Activated CD4-positive, alpha-beta T cell treated with anti-CD3 and anti-CD28 coated beads, Interleukin-2, Interleukin-6, amounts not matched to agents 100 ng/mL and 50 ng/mL, durations not matched to agents 16 hours and 8 hours (primary cell): Measurements from ENCODE around the gene CCDC197.
A peak's percentile ranks its signal among the peaks of the same experiment; 100 is the strongest.

Experiments used
- DNase-seq: peaks from one replicate; pipeline ENCODE4 v3.0.0-alpha.2; 2020

CCDC197 gene

DNA sequence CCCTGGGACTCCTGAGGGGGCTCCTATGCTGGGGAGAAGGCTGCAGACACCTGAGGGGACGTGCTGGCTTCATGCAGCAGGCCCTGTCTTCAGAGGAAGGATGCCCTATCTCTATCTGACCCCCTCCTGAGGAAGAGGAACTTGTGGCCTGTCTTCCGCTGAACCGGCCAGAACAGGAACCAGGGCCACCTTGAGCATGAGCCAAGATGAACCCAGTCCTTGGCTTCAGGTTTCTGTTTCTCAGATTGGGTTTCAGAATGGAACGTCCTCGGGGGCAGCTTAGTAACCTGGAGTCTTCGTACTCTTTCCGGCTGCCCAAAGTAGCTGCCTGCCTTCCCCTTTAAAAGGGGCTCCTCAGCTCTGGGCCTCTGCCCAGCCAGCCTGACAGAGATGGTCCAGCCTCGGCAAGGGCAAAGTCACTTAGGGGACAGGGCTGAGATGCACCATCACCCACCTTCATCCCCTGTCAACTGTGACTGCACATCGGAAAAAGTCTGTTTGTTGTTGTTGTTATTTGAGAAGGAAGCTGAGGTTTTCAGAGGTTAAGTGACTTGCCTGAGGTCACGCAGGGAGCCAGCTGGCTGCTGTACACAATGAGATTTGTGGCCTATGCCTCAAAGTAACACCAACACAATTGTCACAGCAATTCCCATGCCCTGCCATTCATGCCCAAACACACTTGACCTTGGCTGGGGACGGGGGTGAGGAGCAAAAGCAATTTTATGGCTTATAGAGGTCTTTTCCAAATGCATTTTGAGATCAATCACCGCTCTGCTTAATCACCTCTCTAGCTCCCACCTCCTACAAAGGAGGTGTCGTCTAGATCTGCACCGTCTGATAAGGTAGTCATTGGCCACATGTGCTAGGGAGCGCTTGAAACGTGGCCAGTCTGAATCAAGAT is 34.1 kb upstream of the CCDC197 start:
- DNase-seq = peak; percentile 86

- DNase-seq = no peak
Measured at GRCh38 chr14:93963692-93964091, 33.4 kb upstream of the CCDC197 start.

DNA sequence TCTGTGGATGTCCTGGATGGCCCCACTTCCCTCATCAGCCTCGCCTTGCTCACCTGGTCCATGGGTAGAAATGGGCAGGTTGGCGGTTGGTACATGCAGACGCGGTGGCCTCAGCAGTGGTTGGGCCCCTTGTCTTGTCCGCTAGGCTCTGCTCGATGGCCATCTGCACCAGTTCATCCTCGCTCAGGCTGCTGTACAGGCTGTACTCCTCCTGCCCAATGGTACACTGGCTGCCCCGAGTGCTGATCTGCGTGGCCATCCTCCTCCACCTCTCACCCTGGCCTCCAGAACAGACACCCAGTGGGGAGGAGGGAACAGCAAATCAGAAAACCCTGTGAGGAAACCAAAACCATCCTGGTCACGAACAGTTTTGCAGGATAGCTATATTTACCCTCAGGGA is 32.8 kb upstream of the CCDC197 start:
- DNase-seq = no peak

DNA sequence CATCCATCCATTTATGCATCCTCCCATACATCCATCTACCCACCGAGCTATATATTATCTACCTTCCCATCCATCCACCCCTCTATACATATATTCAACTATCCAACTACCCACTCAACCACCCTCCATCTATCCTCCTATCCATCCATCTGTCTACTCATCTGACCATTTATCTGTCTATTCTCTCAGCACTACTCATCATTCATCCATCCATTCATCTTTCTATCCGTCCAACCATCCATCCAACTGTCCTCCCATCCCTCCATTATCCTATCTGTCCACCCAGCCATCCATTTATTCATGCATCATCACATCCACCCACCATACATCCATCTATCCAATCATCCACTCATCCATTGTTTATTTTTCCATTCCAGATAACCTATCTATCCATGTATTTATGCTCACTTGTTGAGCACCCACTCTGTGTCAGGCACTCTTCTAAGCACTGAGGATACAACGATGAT is 32.2 kb upstream of the CCDC197 start:
- no peak for DNase-seq

DNA sequence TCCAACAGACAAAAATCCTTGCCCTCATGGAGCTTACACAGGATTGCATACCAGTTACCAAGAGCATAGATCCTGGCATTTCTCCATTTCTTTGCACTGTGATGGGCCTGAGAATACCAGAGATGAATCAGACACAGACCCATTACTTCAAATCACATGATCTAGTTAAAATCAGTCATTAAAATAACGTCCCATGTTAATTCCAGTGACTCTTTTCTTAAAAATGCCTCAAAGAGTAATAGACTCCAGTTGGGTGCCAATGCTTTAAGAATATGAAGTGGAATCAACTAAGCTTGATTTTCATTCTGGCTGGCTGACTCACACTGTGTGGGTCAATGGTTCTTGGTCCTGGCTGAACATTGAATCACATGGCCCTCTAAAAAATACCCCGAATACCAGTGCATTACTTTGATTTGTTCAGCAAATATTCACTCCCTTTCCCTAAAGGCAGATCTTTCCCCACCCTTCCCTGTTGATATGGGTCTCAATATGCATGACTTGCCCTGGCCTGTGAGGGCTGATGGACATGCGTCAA is 31.7 kb upstream of the CCDC197 start:
- DNase-seq = no peak

DNA sequence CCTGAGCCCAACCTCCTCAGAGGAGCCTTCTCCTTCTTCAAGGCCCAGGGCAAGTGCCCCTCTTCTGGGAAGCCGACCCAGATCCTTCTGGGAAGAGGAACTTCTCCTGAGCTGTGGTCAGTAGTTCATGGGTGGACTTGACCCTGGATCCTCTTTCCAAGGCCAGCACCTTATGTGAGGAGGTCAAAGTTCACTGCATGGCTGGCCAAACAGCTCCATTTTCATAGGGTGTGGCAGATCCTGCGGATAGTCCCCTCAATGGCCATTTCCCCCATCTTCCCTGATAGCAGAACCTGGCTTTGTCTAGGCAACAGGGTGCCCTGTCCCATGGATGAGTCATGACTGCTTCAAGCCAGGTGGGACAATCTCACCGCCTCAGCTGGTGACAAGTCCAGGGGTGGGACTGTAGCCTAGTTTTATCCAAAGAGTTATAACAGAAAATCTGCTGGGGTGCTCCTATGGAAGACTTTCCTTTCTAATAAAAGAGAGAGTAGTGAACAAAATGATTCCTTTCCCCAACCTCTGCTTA is 31.1 kb upstream of the CCDC197 start:
- DNase-seq = no peak

DNA sequence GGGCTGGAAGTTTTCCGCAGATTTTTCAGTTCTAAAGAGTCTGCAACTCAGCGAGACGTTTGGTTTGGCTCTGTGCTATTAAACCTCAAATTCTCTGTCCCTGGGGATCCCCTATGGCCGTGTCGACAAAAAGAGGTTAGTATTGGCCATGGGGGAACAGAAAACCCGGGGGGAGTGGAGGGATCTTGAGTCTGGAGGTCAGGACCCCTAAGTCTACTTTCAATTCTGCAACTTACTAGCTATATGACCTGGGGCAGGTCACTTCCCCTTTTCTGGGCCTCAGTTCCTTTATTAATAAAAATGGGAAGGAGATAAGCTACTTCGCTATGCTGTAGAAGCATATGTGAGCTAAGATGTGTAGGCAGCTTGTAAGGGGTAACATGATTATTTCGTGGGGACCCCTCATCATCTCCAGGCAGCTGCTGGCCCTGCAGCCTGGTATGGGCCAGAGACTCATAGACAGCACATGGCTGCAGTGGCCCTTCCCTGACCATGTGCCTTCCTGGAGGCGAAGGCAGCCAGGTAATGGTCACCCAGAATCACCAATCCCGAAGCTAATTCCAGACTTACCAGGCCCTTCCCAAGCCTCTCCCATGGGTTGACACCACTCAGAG is 29.4 kb upstream of the CCDC197 start:
- DNase-seq = no peak

DNA sequence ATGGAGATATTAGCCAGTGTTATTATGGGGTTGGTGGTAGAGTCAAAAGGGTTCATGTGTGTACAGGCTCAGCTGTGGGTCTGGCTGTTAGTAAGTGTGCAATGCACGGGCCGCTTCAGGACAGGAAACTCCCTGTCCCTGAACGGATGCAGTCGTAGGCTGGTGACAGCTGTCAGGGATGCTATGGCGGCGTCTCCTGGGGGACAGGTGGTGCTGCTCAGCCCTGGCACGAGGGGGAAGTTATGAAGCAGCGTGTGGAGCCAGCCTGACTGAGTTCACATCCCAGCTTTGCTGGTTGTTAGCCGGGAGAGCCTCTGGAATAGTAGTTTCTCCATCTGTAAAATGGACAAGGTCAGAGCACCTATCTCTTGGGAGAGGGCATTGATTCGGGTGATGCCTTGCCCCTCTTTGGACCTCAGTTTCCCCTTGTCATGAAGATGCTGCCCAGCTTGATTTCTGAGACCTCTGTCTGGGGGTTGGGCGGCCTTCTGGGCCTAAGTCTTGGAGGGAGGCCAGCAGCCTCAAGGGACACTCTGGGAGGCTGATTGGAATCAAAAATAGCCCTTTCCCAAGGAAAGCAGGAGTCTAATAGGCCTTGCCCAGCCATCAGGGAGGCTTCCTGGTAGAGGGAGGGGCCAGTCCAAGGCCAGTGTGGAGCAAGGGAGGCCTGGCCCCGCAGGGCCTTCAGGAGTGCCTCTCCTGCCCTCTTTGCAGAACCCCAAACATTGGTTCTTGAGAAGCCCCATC is 27.8 kb upstream of the CCDC197 start:
- DNase-seq = no peak

GRCh38 chr14:93970585-93970964 is 26.5 kb upstream of the CCDC197 start:
- peak; percentile 76 for DNase-seq

- peak; percentile 85 for DNase-seq
Measured at GRCh38 chr14:93970965-93971634, 26.0 kb upstream of the CCDC197 start.

DNA sequence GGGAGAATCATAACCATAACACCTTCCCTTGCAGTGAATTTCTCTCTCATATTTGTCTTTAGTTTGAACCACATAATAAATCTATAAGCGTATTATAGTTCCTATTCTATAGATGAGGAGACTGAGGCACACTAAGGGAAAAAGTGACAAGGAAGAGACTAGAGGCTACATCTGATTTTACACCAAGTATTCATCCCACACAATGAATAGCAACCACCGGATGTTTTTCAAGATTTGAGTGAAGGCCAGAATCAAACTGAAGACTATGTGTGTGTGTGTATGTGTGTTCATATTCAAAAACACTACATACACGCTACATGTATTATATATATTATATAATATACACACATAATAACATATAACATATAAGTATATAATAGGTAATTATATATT is 25.5 kb upstream of the CCDC197 start:
- peak; percentile 70 for DNase-seq

- peak; percentile 53 for DNase-seq
Measured at GRCh38 chr14:93972618-93973205, 24.4 kb upstream of the CCDC197 start.

- no peak for DNase-seq
Measured at GRCh38 chr14:93973607-93974006, 23.5 kb upstream of the CCDC197 start.

- DNase-seq = no peak
Measured at GRCh38 chr14:93974299-93974698, 22.8 kb upstream of the CCDC197 start.

DNA sequence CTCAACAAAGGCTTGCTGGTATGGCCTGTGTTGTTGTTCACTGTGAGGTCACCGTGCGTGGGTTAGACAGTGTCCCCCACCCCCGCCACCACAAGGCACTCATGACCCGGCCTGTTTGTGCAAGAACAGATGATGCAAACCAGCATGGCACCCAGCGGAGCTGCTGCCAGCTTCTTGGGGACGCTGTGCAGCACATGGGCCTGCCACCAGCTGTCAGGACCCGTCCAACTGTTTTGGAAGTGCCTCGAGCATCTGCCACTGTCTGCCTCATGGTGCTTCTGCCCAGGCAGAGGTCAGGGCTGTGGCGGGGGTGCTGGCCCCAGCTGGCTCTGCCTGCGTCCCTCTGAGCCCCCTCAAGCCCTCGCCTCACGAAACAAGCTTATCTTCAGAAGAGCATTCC is 22.3 kb upstream of the CCDC197 start:
- no peak for DNase-seq

- DNase-seq = peak; percentile 86
Measured at GRCh38 chr14:93975791-93976476, 21.2 kb upstream of the CCDC197 start.

- DNase-seq = peak; percentile 84
Measured at GRCh38 chr14:93976477-93977057, 20.5 kb upstream of the CCDC197 start, which contains the start of gene ASB2. Gene ASB2, minus strand, starts transcription at chr14:93976570. Its CDS starts 12,031 bp downstream, at chr14:93964539.

GRCh38 chr14:93977171-93977570 is 19.9 kb upstream of the CCDC197 start:
- DNase-seq = no peak

- peak; percentile 94 for DNase-seq
Measured at GRCh38 chr14:93977790-93978581, 19.1 kb upstream of the CCDC197 start.

GRCh38 chr14:93978735-93979134 is 18.4 kb upstream of the CCDC197 start:
- no peak for DNase-seq
